ENCODE results near the gene DROSHA.

DNA sequence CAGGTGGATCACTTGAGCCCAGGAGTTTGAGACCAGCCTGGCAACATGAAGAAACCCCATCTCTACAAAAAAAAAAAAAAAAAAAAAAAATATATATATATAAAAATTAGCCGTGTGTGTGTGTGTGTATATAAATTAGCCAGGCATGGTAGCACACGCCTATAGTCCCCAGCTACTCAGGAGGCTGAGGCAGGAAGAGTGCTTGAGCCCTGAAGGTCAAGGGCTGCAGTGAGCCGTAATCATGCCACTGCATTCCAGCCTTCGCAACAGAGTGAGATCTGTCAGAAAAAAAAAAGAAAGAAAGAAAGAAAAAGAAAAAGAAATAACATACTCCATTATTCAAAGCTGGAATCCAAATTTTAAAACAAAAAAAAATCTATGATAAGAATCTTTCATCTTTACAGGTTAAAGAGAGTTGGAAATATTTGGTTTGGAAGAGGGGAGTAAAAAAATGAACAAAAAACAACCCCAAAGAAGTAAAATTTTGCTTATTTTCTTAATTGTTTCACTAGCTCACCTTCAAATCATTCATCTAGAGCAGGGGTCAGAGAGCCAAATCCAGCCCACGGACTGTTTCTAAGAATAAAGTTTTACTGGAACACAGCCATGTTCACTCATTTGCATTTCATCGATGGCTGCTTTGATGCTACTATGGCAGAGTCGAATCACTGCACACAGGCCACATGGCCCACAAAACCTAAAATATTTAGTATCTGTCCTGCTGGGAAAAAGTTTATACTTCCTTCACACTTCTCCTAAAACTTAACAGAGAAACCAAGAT lies 109.9 kb downstream of the DROSHA start:
- TF ChIP-seq CTCF (IDR thresholded peaks at IDR 0.05): no peak
- no peak for TF ChIP-seq POLR2A (IDR thresholded peaks at IDR 0.05)

Measured in body of pancreas (tissue), 4 donors.